ENCODE data around the gene PIAS4. TPM values are rescaled to one million over a fixed set of nuclear protein-coding genes. Genes with fewer than 3 reads are reported as not detected.

PIAS4 gene
- total RNA-seq, 1 donor from 2014 or later, result 26.0 TPM

DNA sequence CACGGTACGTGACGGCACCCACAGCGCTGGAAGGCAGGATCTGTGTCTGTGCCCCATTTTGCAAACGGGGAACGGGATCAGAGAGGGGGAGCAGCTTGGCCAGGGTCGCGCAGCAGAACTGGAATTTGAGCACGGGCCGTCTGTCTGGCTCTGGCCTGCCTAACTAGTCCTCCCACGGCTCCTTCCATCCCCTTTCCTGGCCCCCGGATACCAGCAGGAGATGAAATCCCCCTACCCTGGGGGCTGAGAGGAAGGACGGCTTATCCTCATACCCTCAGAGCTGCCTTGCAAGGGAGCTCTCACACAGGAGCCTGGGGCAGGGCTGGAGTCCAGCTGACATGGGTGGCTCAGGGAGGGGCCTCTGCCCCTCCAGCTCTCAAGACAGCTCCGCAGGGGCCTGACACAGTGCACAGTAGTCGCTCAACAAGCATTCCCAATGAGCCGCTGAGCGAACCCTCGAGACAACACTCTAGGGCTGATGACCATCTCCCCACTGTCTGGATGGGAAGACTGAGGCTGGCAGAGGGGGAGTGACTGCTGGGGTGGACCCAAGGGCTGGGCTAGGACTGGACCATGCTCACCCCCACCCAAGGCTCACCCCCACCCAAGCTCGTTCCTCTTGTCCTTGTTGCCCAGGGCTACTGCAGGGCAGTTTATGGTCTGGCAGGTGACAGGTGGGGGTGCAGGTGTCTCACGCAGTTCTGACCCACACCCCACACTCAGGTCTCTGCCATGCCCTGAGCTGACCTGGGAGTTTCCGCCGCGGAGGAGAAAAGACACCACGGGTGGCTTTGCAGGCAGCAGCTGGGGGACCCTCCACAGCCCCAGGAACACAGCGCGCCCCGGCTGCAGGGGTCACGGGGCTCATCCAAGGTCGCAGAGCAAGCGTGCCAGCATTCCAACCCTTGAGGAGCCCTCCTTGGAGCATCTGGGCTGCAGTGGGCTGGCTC, 55.2 kb downstream of the PIAS4 start:
- peak overlapping the region; percentile 70 for H3K4me3 ChIP-seq (ENCODE audit: insufficient read depth, low read depth, low read length)
- H3K27me3 Mint-ChIP-seq (ENCODE audit: low read depth, unreplicated experiment), result no peaks in the 10 kb centered on the region
- no peaks in the 10 kb centered on the region for H3K36me3 ChIP-seq (ENCODE audit: insufficient read depth, low read length)
- no peaks in the 10 kb centered on the region for H3K9me3 Mint-ChIP-seq (ENCODE audit: unreplicated experiment)
- no peaks in the 10 kb centered on the region for H3K27me3 ChIP-seq (ENCODE audit: insufficient read depth, low read length)
- peaks cover 74% of the 10 kb centered on the region for H3K79me2 ChIP-seq (ENCODE audit: insufficient read depth, low read length)
- peak overlapping the region; percentile 73 for H3K4me3 Mint-ChIP-seq (ENCODE audit: unreplicated experiment)
- no peak overlapping the region for H3K27ac ChIP-seq (ENCODE audit: low read depth, low read length)
- FAIRE-seq (no peak), DNase-seq (ENCODE audit: low read depth) (no peak)
- peaks cover 43% of the 10 kb centered on the region for H3K4me1 ChIP-seq (ENCODE audit: insufficient read depth, low read length)
- peak overlapping the region; percentile 87 for H3K9ac ChIP-seq (ENCODE audit: low read length)
- H3K4me2 ChIP-seq (ENCODE audit: low read length), result peak overlapping the region; percentile 97
- H3K4me1 Mint-ChIP-seq (ENCODE audit: low read depth, unreplicated experiment), result peaks cover 8% of the 10 kb centered on the region
- H3K27ac Mint-ChIP-seq (ENCODE audit: unreplicated experiment), result peak overlapping the region; percentile 47
- H3K36me3 Mint-ChIP-seq (ENCODE audit: low read depth, unreplicated experiment), result no peaks in the 10 kb centered on the region
- no peak overlapping the region for H2AFZ ChIP-seq (ENCODE audit: low read depth, low read length)
- no peak for TF ChIP-seq EZH2 (IDR thresholded peaks at IDR 0.05; ENCODE audit: insufficient read depth, low read length)
- TF ChIP-seq, protein P1, sequence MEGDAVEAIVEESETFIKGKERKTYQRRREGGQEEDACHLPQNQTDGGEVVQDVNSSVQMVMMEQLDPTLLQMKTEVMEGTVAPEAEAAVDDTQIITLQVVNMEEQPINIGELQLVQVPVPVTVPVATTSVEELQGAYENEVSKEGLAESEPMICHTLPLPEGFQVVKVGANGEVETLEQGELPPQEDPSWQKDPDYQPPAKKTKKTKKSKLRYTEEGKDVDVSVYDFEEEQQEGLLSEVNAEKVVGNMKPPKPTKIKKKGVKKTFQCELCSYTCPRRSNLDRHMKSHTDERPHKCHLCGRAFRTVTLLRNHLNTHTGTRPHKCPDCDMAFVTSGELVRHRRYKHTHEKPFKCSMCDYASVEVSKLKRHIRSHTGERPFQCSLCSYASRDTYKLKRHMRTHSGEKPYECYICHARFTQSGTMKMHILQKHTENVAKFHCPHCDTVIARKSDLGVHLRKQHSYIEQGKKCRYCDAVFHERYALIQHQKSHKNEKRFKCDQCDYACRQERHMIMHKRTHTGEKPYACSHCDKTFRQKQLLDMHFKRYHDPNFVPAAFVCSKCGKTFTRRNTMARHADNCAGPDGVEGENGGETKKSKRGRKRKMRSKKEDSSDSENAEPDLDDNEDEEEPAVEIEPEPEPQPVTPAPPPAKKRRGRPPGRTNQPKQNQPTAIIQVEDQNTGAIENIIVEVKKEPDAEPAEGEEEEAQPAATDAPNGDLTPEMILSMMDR (IDR thresholded peaks at IDR 0.05; ENCODE audit: insufficient read depth, low read depth, low read length), result no peak
- peaks cover 69% of the 10 kb centered on the region for H4K20me1 ChIP-seq (ENCODE audit: insufficient read depth, low read length)
- no peaks in the 10 kb centered on the region for H3K9me3 ChIP-seq (ENCODE audit: insufficient read depth, low read depth, low read length)

GRCh38 chr19:4063369-4064148, 56.0 kb downstream of the PIAS4 start:
- FAIRE-seq (no peak), DNase-seq (ENCODE audit: low read depth) (no peak)
- Histone ChIP-seq H3K27me3 (ENCODE audit: insufficient read depth, low read length) (no peaks in the 10 kb centered on the region), H3K4me2 (ENCODE audit: low read length) (peak overlapping the region; percentile 97), H3K9me3 (ENCODE audit: insufficient read depth, low read depth, low read length) (no peaks in the 10 kb centered on the region), H3K27ac (ENCODE audit: low read depth, low read length) (peak overlapping the region; percentile 75), H3K9ac (ENCODE audit: low read length) (peak overlapping the region; percentile 87), H2AFZ (ENCODE audit: low read depth, low read length) (no peak overlapping the region), H3K79me2 (ENCODE audit: insufficient read depth, low read length) (peaks cover 66% of the 10 kb centered on the region), H3K4me3 (ENCODE audit: insufficient read depth, low read depth, low read length) (peak overlapping the region; percentile 70), H4K20me1 (ENCODE audit: insufficient read depth, low read length) (peaks cover 61% of the 10 kb centered on the region), H3K36me3 (ENCODE audit: insufficient read depth, low read length) (no peaks in the 10 kb centered on the region), H3K4me1 (ENCODE audit: insufficient read depth, low read length) (peaks cover 35% of the 10 kb centered on the region)
- Mint-ChIP-seq H3K27me3 (ENCODE audit: low read depth, unreplicated experiment) (no peaks in the 10 kb centered on the region), H3K9me3 (ENCODE audit: unreplicated experiment) (no peaks in the 10 kb centered on the region), H3K36me3 (ENCODE audit: low read depth, unreplicated experiment) (no peaks in the 10 kb centered on the region), H3K27ac (ENCODE audit: unreplicated experiment) (peak overlapping the region; percentile 75), H3K4me3 (ENCODE audit: unreplicated experiment) (peak overlapping the region; percentile 90), H3K4me1 (ENCODE audit: low read depth, unreplicated experiment) (peaks cover 7% of the 10 kb centered on the region)
- TF ChIP-seq EZH2 (IDR thresholded peaks at IDR 0.05; ENCODE audit: insufficient read depth, low read length), result no peak
- TF ChIP-seq, protein P1 (IDR thresholded peaks at IDR 0.05; ENCODE audit: insufficient read depth, low read depth, low read length), result no peak

All from astrocyte (in vitro differentiated cells and primary cell).